HepG2 (cell line): ENCODE measurements around the gene DEFB129. TPM values are rescaled to one million over a fixed set of nuclear protein-coding genes. Genes with fewer than 3 reads are reported as not detected.

Experiments
- BRD4 ChIP-seq: sonication (generic); formaldehyde crosslinking; IDR thresholded peaks from 2 replicates; pipeline ENCODE4 v1.4.0; 2020; ENCODE audit warnings: missing genetic modification reagents
- GLI4 ChIP-seq: sonication (generic); formaldehyde crosslinking; IDR thresholded peaks from 2 replicates; pipeline ENCODE4 v1.5.1; 2020; ENCODE audit warnings: missing genetic modification reagents, mild to moderate bottlenecking, moderate library complexity, borderline replicate concordance
- IRX3 ChIP-seq: sonication (generic); formaldehyde crosslinking; IDR thresholded peaks from 2 replicates; pipeline ENCODE4 v1.8.1; 2023; ENCODE audit warnings: mild to moderate bottlenecking, low read depth, missing genetic modification reagents, borderline replicate concordance
- ZNF546 ChIP-seq: sonication (generic); formaldehyde crosslinking; conservative IDR thresholded peaks from 2 replicates; pipeline ENCODE4 v1.8.1; 2023; ENCODE audit warnings: mild to moderate bottlenecking, missing genetic modification reagents
- ZNF790 ChIP-seq: sonication (generic); formaldehyde crosslinking; IDR thresholded peaks from 2 replicates; pipeline ENCODE4 v1.8.0; 2022; ENCODE audit warnings: missing genetic modification reagents, mild to moderate bottlenecking, borderline replicate concordance
- ZSCAN29 ChIP-seq: sonication (generic); formaldehyde crosslinking; conservative IDR thresholded peaks from 2 replicates; pipeline ENCODE4 v1.4.0; 2020; ENCODE audit warnings: mild to moderate bottlenecking, missing genetic modification reagents
- polyA plus RNA-seq, 8 experiments: library from polyadenylated mRNA; depleted of rRNA in 3 of 8; stranded (reverse) in 7 of 8; unstranded in 1 of 8; fragments of >200 nt; fragmentation: Illumina TruSeq in 4 of 8; extraction: Trizol in 4 of 8; gene quantifications; 2 replicates each; pipeline versions ENCODE4 v1.2.1 to v1.2.3, GENCODE V29; 2011 to 2016; ENCODE audit warnings: low read depth in 4 of 8, missing spikeins in 1 of 8, mixed read lengths in 1 of 8; ENCODE audit not compliant: insufficient read depth in 1 of 8
- total RNA-seq, 5 experiments: library from RNA; depleted of rRNA; stranded (reverse); fragments of >200 nt; fragmentation: Illumina TruSeq; extraction: Trizol; gene quantifications; 2 replicates each; pipeline ENCODE4 v1.2.3, GENCODE V29; 2016; ENCODE audit warnings: low read depth in 1 of 5
- TF ChIP-seq, protein P1 (sequence below): sonication (generic); formaldehyde crosslinking; IDR thresholded peaks from 2 replicates; pipeline ENCODE4 v1.4.0; 2020; ENCODE audit warnings: mild to moderate bottlenecking, missing genetic modification reagents, borderline replicate concordance
- TF ChIP-seq, protein P2 (sequence below): sonication (generic); formaldehyde crosslinking; IDR thresholded peaks from 2 replicates; pipeline ENCODE4 v1.4.0; 2020; ENCODE audit warnings: missing genetic modification reagents
- TF ChIP-seq, protein P3 (sequence below): sonication (generic); formaldehyde crosslinking; IDR thresholded peaks from 2 replicates; pipeline ENCODE4 v1.8.1; 2023; ENCODE audit warnings: missing genetic modification reagents, inconsistent platforms, borderline replicate concordance
- TF ChIP-seq, protein P4 (sequence below): IDR thresholded peaks from 2 replicates; pipeline ENCODE4 v1.6.1; 2016

DEFB129 gene
- total and polyA plus RNA-seq, 2 of the 13 experiments (the other 11 are each of a cell fraction or from before 2014, with no cell fraction given): not detected

DNA sequence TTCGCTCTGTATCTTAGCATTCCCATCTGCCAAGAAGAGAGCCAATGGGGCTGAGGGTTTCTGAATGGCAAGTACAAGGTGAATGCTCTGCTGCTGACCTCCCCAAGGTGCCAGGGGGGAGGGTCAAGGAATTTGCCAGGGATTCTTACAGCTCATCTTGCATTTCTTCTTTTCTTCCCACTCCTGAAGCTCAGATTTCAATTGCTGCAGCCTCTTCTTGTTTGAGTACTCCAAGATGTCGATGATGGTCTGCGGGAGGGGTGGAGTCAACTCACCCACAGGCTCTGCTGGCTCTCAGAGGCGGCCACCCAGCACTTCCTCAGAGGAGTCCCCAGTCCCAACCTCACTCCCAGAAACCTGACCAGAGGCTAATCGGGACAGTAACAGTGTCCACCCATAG is 51.1 kb downstream of the DEFB129 start (continued):
- TF ChIP-seq, protein P1, sequence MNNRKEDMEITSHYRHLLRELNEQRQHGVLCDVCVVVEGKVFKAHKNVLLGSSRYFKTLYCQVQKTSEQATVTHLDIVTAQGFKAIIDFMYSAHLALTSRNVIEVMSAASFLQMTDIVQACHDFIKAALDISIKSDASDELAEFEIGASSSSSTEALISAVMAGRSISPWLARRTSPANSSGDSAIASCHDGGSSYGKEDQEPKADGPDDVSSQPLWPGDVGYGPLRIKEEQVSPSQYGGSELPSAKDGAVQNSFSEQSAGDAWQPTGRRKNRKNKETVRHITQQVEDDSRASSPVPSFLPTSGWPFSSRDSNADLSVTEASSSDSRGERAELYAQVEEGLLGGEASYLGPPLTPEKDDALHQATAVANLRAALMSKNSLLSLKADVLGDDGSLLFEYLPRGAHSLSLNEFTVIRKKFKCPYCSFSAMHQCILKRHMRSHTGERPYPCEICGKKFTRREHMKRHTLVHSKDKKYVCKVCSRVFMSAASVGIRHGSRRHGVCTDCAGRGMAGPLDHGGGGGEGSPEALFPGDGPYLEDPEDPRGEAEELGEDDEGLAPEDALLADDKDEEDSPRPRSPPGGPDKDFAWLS (CRISPR knock-in tag): no peak
- TF ChIP-seq, protein P2, sequence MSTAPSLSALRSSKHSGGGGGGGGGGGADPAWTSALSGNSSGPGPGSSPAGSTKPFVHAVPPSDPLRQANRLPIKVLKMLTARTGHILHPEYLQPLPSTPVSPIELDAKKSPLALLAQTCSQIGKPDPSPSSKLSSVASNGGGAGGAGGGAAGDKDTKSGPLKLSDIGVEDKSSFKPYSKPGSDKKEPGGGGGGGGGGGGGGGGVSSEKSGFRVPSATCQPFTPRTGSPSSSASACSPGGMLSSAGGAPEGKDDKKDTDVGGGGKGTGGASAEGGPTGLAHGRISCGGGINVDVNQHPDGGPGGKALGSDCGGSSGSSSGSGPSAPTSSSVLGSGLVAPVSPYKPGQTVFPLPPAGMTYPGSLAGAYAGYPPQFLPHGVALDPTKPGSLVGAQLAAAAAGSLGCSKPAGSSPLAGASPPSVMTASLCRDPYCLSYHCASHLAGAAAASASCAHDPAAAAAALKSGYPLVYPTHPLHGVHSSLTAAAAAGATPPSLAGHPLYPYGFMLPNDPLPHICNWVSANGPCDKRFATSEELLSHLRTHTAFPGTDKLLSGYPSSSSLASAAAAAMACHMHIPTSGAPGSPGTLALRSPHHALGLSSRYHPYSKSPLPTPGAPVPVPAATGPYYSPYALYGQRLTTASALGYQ (CRISPR knock-in tag): no peak
- TF ChIP-seq ZSCAN29 (CRISPR knock-in tag) (no peak), BRD4 (CRISPR knock-in tag) (no peak), IRX3 (CRISPR knock-in tag) (no peak), ZNF790 (CRISPR knock-in tag) (no peak), GLI4 (no peak), ZNF546 (CRISPR knock-in tag) (no peak)
- TF ChIP-seq, protein P3, sequence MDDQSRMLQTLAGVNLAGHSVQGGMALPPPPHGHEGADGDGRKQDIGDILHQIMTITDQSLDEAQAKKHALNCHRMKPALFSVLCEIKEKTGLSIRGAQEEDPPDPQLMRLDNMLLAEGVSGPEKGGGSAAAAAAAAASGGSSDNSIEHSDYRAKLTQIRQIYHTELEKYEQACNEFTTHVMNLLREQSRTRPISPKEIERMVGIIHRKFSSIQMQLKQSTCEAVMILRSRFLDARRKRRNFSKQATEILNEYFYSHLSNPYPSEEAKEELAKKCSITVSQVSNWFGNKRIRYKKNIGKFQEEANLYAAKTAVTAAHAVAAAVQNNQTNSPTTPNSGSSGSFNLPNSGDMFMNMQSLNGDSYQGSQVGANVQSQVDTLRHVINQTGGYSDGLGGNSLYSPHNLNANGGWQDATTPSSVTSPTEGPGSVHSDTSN: no peak
- TF ChIP-seq, protein P4, sequence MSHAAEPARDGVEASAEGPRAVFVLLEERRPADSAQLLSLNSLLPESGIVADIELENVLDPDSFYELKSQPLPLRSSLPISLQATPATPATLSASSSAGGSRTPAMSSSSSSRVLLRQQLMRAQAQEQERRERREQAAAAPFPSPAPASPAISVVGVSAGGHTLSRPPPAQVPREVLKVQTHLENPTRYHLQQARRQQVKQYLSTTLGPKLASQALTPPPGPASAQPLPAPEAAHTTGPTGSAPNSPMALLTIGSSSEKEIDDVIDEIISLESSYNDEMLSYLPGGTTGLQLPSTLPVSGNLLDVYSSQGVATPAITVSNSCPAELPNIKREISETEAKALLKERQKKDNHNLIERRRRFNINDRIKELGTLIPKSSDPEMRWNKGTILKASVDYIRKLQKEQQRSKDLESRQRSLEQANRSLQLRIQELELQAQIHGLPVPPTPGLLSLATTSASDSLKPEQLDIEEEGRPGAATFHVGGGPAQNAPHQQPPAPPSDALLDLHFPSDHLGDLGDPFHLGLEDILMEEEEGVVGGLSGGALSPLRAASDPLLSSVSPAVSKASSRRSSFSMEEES (CRISPR knock-in tag): no peak
